ENCODE data around the gene CCBE1. TPM values are rescaled to one million over a fixed set of nuclear protein-coding genes. Genes with fewer than 3 reads are reported as not detected.

Gene CCBE1
- total RNA-seq, 2 donors from 2014 or later: 1.6 to 1.8 TPM

- ATAC-seq (ENCODE audit: insufficient number of reproducible peaks, low FRiP score, low read depth): no peak
These were observed 9.3 kb upstream of the CCBE1 start for GRCh38 chr18:59706499-59706898.

GRCh38 chr18:59705145-59705544 is 7.9 kb upstream of the CCBE1 start:
- Histone ChIP-seq H3K27ac (no peak overlapping the region), H3K36me3 (no peaks in the 10 kb centered on the region), H3K9me3 (no peaks in the 10 kb centered on the region), H3K27me3 (replicated peaks; ENCODE audit: insufficient read depth) (no peaks in the 10 kb centered on the region), H3K4me1 (ENCODE audit: control insufficient read depth in 1 of 2, low read depth in 2 of 2) (no peaks in the 10 kb centered on the region), H3K4me3 (no peak overlapping the region)
- no peak for ATAC-seq (ENCODE audit: insufficient number of reproducible peaks, low FRiP score, low read depth)
- DNase-seq (ENCODE audit: low spot score): no peak
- no peak for TF ChIP-seq CTCF (IDR thresholded peaks at IDR 0.05)

More at GRCh38 chr18:59706499-59706898, 9.3 kb upstream of the CCBE1 start:
- no peak for TF ChIP-seq CTCF (IDR thresholded peaks at IDR 0.05)
- Histone ChIP-seq H3K9me3 (no peaks in the 10 kb centered on the region), H3K27me3 (replicated peaks; ENCODE audit: insufficient read depth) (no peaks in the 10 kb centered on the region), H3K4me3 (no peak overlapping the region), H3K4me1 (ENCODE audit: control insufficient read depth in 1 of 2, low read depth in 2 of 2) (no peaks in the 10 kb centered on the region), H3K27ac (no peak overlapping the region), H3K36me3 (no peaks in the 10 kb centered on the region)
- DNase-seq (ENCODE audit: low spot score): no peak

- no peak for TF ChIP-seq CTCF (IDR thresholded peaks at IDR 0.05)
- Histone ChIP-seq H3K4me3 (no peak overlapping the region), H3K27me3 (replicated peaks; ENCODE audit: insufficient read depth) (no peaks in the 10 kb centered on the region), H3K27ac (no peak overlapping the region), H3K4me1 (ENCODE audit: control insufficient read depth in 1 of 2, low read depth in 2 of 2) (no peaks in the 10 kb centered on the region), H3K9me3 (no peaks in the 10 kb centered on the region), H3K36me3 (no peaks in the 10 kb centered on the region)
- ATAC-seq (ENCODE audit: insufficient number of reproducible peaks, low FRiP score, low read depth) (no peak), DNase-seq (ENCODE audit: low spot score) (no peak)
These were observed 6.9 kb upstream of the CCBE1 start for GRCh38 chr18:59704146-59704545.

- no peak for TF ChIP-seq CTCF (IDR thresholded peaks at IDR 0.05)
- Histone ChIP-seq H3K36me3 (no peaks in the 10 kb centered on the region), H3K27ac (no peak overlapping the region), H3K9me3 (no peaks in the 10 kb centered on the region), H3K4me1 (ENCODE audit: control insufficient read depth in 1 of 2, low read depth in 2 of 2) (peaks cover 4 to 16% of the 10 kb centered on the region in 2 donors), H3K4me3 (no peak overlapping the region), H3K27me3 (replicated peaks; ENCODE audit: insufficient read depth) (no peaks in the 10 kb centered on the region)
- DNase-seq (ENCODE audit: low spot score) (no peak), ATAC-seq (ENCODE audit: insufficient number of reproducible peaks, low FRiP score, low read depth) (no peak)
These were observed 4.0 kb upstream of the CCBE1 start for GRCh38 chr18:59701272-59701671.

- ATAC-seq (ENCODE audit: insufficient number of reproducible peaks, low FRiP score, low read depth): no peak
- no peak for TF ChIP-seq CTCF (IDR thresholded peaks at IDR 0.05)
- Histone ChIP-seq H3K36me3 (no peaks in the 10 kb centered on the region), H3K27me3 (replicated peaks; ENCODE audit: insufficient read depth) (no peaks in the 10 kb centered on the region), H3K4me3 (no peak overlapping the region), H3K4me1 (ENCODE audit: control insufficient read depth in 1 of 2, low read depth in 2 of 2) (peaks cover 4 to 16% of the 10 kb centered on the region in 2 donors), H3K9me3 (no peaks in the 10 kb centered on the region), H3K27ac (no peak overlapping the region)
- DNase-seq (ENCODE audit: low spot score): no peak
These were observed 3.3 kb upstream of the CCBE1 start for GRCh38 chr18:59700535-59700967.

All from thoracic aorta (tissue), 2 donors.